Common myeloid progenitor, CD34-positive (primary cell): ENCODE results near the gene TCHP.
A peak's percentile ranks its signal among the peaks of the same experiment; 100 is the strongest.

Experiments used
- CTCF ChIA-PET: fragments of 350-600 bp; sonication (Branson Sonifier 250); formaldehyde crosslinking; loops from one replicate; lab custom pipeline; 2021; ENCODE audit warnings: antibody characterized with exemption; lab: Charles Lee
- POLR2A ChIA-PET: fragments of 350-600 bp; sonication (Branson Sonifier 250); formaldehyde crosslinking; loops from one replicate; lab custom pipeline; 2021; ENCODE audit warnings: antibody characterized with exemption; lab: Charles Lee
- DNase-seq, 3 donors: peaks; one replicate each; pipeline versions ENCODE4 v3.0.0 to v3.0.0-alpha.2; 2013
- H3K27ac ChIP-seq, 2 experiments: 1 replicate in 1 of 2; 2 replicates in 1 of 2; pipeline ENCODE4 v1.7.0; 2013; ENCODE audit warnings: inconsistent platforms in 2 of 2, low read length in 2 of 2, mild to moderate bottlenecking in 2 of 2, low read depth in 1 of 2, moderate library complexity in 1 of 2; ENCODE audit not compliant: severe bottlenecking in 2 of 2, insufficient read depth in 1 of 2, poor library complexity in 1 of 2
- H3K27me3 ChIP-seq, 5 experiments: replicated peaks in 2 of 5; 1 replicate in 3 of 5; 2 replicates in 2 of 5; pipeline versions ENCODE4 v1.6.1 to v1.7.0; 2013; ENCODE audit warnings: low read length in 4 of 5, mild to moderate bottlenecking in 2 of 5, moderate library complexity in 2 of 5, inconsistent platforms in 1 of 5; ENCODE audit not compliant: insufficient read depth in 5 of 5, control insufficient read depth in 4 of 5
- H3K36me3 ChIP-seq, 4 experiments: 1 replicate in 2 of 4; 2 replicates in 2 of 4; pipeline versions ENCODE4 v1.6.1 to v1.7.0; 2013; ENCODE audit warnings: low read length in 3 of 4, control low read depth in 1 of 4, mild to moderate bottlenecking in 1 of 4; ENCODE audit not compliant: control insufficient read depth in 4 of 4, insufficient read depth in 4 of 4
- H3K4me1 ChIP-seq, 4 experiments: 1 replicate in 3 of 4; 2 replicates in 1 of 4; pipeline versions ENCODE4 v1.6.1 to v1.7.1; 2013; ENCODE audit warnings: low read length in 3 of 4, mild to moderate bottlenecking in 3 of 4, control low read depth in 1 of 4, inconsistent platforms in 1 of 4, moderate library complexity in 1 of 4; ENCODE audit not compliant: control insufficient read depth in 4 of 4, insufficient read depth in 4 of 4; ENCODE audit errors: control extremely low read depth in 1 of 4
- H3K4me3 ChIP-seq, 7 experiments: 1 replicate in 4 of 7; 2 replicates in 3 of 7; pipeline versions ENCODE4 v1.5.1 to v1.7.0; 2013; ENCODE audit warnings: mild to moderate bottlenecking in 7 of 7, low read length in 6 of 7, moderate library complexity in 6 of 7, inconsistent platforms in 2 of 7, low read depth in 2 of 7, control low read depth in 1 of 7; ENCODE audit not compliant: insufficient read depth in 4 of 7, control insufficient read depth in 1 of 7; ENCODE audit errors: extremely low read depth in 1 of 7
- H3K9me3 ChIP-seq, 5 experiments: 1 replicate in 4 of 5; 2 replicates in 1 of 5; pipeline versions ENCODE4 v1.6.1 to v1.7.1; 2013; ENCODE audit warnings: low read length in 4 of 5, mild to moderate bottlenecking in 2 of 5, inconsistent platforms in 1 of 5, low read depth in 1 of 5, moderate library complexity in 1 of 5; ENCODE audit not compliant: control insufficient read depth in 4 of 5, insufficient read depth in 2 of 5; ENCODE audit errors: control extremely low read depth in 1 of 5
- WGBS: methylation state at CpG from one replicate; pipeline ENCODE4 v1.1.5; 2013; ENCODE audit not compliant: insufficient coverage; 5-methylcytosine and 5-hydroxymethylcytosine counted together

Gene TCHP

GRCh38 chr12:109961612-109962011, 61.5 kb downstream of the TCHP start:
- no peaks in the 10 kb centered on the region for H3K9me3 ChIP-seq
- WGBS: 97% methylated on average over 4 of the region's 6 CpGs
- no peaks in the 10 kb centered on the region for H3K27me3 ChIP-seq
- H3K4me3 ChIP-seq: no peak overlapping the region
- peaks cover 24 to 85% (median 55%) of the 10 kb centered on the region in 4 experiments for H3K36me3 ChIP-seq
- no peak overlapping the region for H3K27ac ChIP-seq
- CTCF ChIA-PET: interaction anchor here (1.0 to 1.1 kb wide), 2 partner anchors 13 to 33 kb away, joined by 3 read pairs; no protein-coding TSS in a partner anchor
- no peak for DNase-seq
- H3K4me1 ChIP-seq: no peaks in the 10 kb centered on the region
- POLR2A ChIA-PET: no interaction called here

- Histone ChIP-seq H3K27me3 (no peaks in the 10 kb centered on the region), H3K27ac (no peak overlapping the region), H3K9me3 (no peaks in the 10 kb centered on the region), H3K4me3 (no peak overlapping the region), H3K4me1 (no peaks in the 10 kb centered on the region), H3K36me3 (peaks cover 21 to 87% (median 52%) of the 10 kb centered on the region in 4 experiments)
- DNase-seq: no peak
- WGBS: 100% methylated on average over 1 of the region's 3 CpGs
- CTCF ChIA-PET: interaction anchor here (1.0 to 1.1 kb wide), 2 partner anchors 12 to 34 kb away, joined by 3 read pairs; no protein-coding TSS in a partner anchor
- POLR2A ChIA-PET: no interaction called here
Measured at GRCh38 chr12:109962398-109962797, 62.3 kb downstream of the TCHP start.

GRCh38 chr12:109963330-109963729, 63.3 kb downstream of the TCHP start:
- no peaks in the 10 kb centered on the region for H3K27me3 ChIP-seq
- ChIA-PET CTCF (interaction anchor here (0.8 to 1.8 kb wide), 3 partner anchors 11 to 31 kb away, joined by 3 to 8 read pairs (median 5); no protein-coding TSS in a partner anchor), POLR2A (no interaction called here)
- H3K4me3 ChIP-seq: no peak overlapping the region
- no peak for DNase-seq
- 100% methylated on average over 1 of the region's 1 CpG for WGBS
- H3K36me3 ChIP-seq: peaks cover 25 to 87% (median 54%) of the 10 kb centered on the region in 4 experiments
- peaks cover 0 to 8% (median 4%) of the 10 kb centered on the region in 4 experiments for H3K4me1 ChIP-seq
- H3K9me3 ChIP-seq: no peaks in the 10 kb centered on the region
- no peak overlapping the region for H3K27ac ChIP-seq

GRCh38 chr12:109963743-109964429, 63.8 kb downstream of the TCHP start:
- DNase-seq: no peak
- CTCF ChIA-PET: interaction anchor here (0.6 to 1.8 kb wide), 5 partner anchors 11 to 586 kb away, joined by 3 to 8 read pairs (median 4); no protein-coding TSS in a partner anchor
- POLR2A ChIA-PET: no interaction called here
- 83% methylated on average over 1 of the region's 4 CpGs for WGBS
- H3K27me3 ChIP-seq: no peaks in the 10 kb centered on the region
- H3K9me3 ChIP-seq: no peaks in the 10 kb centered on the region
- no peak overlapping the region for H3K4me3 ChIP-seq
- H3K36me3 ChIP-seq: peaks cover 25 to 85% (median 53%) of the 10 kb centered on the region in 4 experiments
- H3K4me1 ChIP-seq: peaks cover 0 to 8% (median 4%) of the 10 kb centered on the region in 4 experiments
- no peak overlapping the region for H3K27ac ChIP-seq

GRCh38 chr12:109966546-109966945, 66.5 kb downstream of the TCHP start:
- DNase-seq: no peak
- POLR2A ChIA-PET: no interaction called here
- Histone ChIP-seq H3K4me3 (no peak overlapping the region), H3K27ac (no peak overlapping the region), H3K9me3 (no peaks in the 10 kb centered on the region), H3K27me3 (no peaks in the 10 kb centered on the region), H3K36me3 (peaks cover 24 to 86% (median 59%) of the 10 kb centered on the region in 4 experiments), H3K4me1 (peaks cover 0 to 8% (median 4%) of the 10 kb centered on the region in 4 experiments)
- CTCF ChIA-PET: interaction anchor here (1.1 kb wide), 1 partner anchor 15 kb away, joined by 3 read pairs; no protein-coding TSS in a partner anchor
- WGBS: 100% methylated on average over 1 of the region's 4 CpGs

GRCh38 chr12:109967383-109968031, 67.4 kb downstream of the TCHP start:
- POLR2A ChIA-PET: no interaction called here

More at GRCh38 chr12:109967383-109968031, 67.4 kb downstream of the TCHP start:
- no peak for DNase-seq
- H3K36me3 ChIP-seq: peaks cover 20 to 83% (median 55%) of the 10 kb centered on the region in 4 experiments
- CTCF ChIA-PET: interaction anchor here (0.6 to 1.1 kb wide), 3 partner anchors 14 to 46 kb away, joined by 3 read pairs; no protein-coding TSS in a partner anchor
- peak overlapping the region in 1 of 2 experiments; percentile 62 for H3K27ac ChIP-seq
- 83% methylated on average over 6 of the region's 8 CpGs for WGBS
- H3K9me3 ChIP-seq: no peaks in the 10 kb centered on the region
- peaks cover 0 to 8% (median 4%) of the 10 kb centered on the region in 4 experiments for H3K4me1 ChIP-seq
- no peaks in the 10 kb centered on the region for H3K27me3 ChIP-seq
- H3K4me3 ChIP-seq: peak overlapping the region in 1 of 7 experiments; percentile 4
